Measurements from ENCODE around the gene NME7.
"Not testable (repeated sequence)": the region's sequence is repeated elsewhere in the genome, so short reads cannot be mapped to it uniquely, and the experiment has no call there.

The NME7 gene

DNA sequence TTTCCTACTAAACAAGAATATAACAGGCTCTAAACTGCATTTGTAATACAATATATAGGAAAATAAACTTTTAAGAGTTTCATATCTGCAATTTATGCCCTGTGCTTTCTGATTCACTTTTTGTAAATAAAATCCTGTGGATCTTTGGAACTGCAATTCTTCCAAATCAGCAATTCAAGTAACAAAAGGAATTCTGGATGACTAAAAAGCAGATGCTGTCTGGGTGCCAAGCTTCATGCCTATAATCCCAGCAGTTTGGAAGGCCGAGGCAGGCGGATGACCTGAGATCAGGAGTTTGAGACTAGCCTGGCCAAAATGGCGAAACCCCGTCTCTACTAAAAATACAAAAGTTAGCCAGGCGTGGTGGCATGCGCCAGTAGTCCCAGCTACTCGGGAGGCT, 6.3 kb downstream of the NME7 start:
- no peak overlapping the region for H3K4me3 ChIP-seq (ENCODE audit: low read depth, low read length)
- TF ChIP-seq, protein P1, sequence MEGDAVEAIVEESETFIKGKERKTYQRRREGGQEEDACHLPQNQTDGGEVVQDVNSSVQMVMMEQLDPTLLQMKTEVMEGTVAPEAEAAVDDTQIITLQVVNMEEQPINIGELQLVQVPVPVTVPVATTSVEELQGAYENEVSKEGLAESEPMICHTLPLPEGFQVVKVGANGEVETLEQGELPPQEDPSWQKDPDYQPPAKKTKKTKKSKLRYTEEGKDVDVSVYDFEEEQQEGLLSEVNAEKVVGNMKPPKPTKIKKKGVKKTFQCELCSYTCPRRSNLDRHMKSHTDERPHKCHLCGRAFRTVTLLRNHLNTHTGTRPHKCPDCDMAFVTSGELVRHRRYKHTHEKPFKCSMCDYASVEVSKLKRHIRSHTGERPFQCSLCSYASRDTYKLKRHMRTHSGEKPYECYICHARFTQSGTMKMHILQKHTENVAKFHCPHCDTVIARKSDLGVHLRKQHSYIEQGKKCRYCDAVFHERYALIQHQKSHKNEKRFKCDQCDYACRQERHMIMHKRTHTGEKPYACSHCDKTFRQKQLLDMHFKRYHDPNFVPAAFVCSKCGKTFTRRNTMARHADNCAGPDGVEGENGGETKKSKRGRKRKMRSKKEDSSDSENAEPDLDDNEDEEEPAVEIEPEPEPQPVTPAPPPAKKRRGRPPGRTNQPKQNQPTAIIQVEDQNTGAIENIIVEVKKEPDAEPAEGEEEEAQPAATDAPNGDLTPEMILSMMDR (IDR thresholded peaks at IDR 0.05; ENCODE audit: low read depth, low read length, missing control alignments), result no peak
- DNase-seq (ENCODE audit: low read depth), result no peak

- TF ChIP-seq, protein P1 (IDR thresholded peaks at IDR 0.05; ENCODE audit: low read depth, low read length, missing control alignments), result no peak
- no peak overlapping the region for H3K4me3 ChIP-seq (ENCODE audit: low read depth, low read length)
- DNase-seq (ENCODE audit: low read depth), result no peak
These were observed 7.2 kb downstream of the NME7 start for GRCh38 chr1:169360415-169360814.

DNA sequence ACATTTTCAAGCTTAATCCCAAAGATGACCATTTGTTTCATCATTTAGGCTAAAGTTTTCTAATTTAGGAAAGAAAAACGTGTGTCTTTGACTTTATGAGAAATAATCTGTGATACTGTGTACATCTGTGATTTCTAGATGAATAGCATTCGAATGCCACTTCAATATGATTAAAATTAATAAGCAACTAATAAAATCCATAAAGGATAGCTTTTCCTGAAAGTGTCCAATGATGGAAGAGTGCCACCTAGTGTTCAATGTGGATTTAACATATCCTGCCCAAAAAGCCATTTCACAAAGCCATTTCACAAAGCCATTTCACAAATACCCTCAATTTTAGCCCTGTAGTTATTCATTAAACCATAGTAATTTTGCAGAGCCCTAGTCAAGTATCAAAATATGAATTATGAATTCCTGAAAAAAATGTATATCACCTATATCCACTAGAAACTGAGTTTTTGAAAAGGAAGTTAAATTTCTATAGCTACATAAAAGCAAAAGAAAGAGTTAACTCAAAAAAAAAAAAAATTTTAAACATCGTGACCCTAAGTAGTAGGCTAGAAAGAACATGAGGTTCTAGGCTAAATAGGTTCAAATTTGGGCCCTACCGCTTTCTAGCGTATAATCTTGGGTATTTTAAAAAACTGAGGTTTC, 19.1 kb downstream of the NME7 start:
- TF ChIP-seq, protein P1 (IDR thresholded peaks at IDR 0.05; ENCODE audit: low read depth, low read length, missing control alignments), result peak; percentile 60
- no peak overlapping the region for H3K4me3 ChIP-seq (ENCODE audit: low read depth, low read length)
- peak; percentile 19 for DNase-seq (ENCODE audit: low read depth)

GRCh38 chr1:169347688-169348382, 19.8 kb downstream of the NME7 start:
- TF ChIP-seq, protein P1 (IDR thresholded peaks at IDR 0.05; ENCODE audit: low read depth, low read length, missing control alignments), result no peak
- no peak overlapping the region for H3K4me3 ChIP-seq (ENCODE audit: low read depth, low read length)
- DNase-seq (ENCODE audit: low read depth), result no peak

GRCh38 chr1:169346036-169346589, 21.5 kb downstream of the NME7 start:
- DNase-seq (ENCODE audit: low read depth), result no peak
- TF ChIP-seq, protein P1 (IDR thresholded peaks at IDR 0.05; ENCODE audit: low read depth, low read length, missing control alignments), result no peak
- H3K4me3 ChIP-seq (ENCODE audit: low read depth, low read length), result no peak overlapping the region

DNA sequence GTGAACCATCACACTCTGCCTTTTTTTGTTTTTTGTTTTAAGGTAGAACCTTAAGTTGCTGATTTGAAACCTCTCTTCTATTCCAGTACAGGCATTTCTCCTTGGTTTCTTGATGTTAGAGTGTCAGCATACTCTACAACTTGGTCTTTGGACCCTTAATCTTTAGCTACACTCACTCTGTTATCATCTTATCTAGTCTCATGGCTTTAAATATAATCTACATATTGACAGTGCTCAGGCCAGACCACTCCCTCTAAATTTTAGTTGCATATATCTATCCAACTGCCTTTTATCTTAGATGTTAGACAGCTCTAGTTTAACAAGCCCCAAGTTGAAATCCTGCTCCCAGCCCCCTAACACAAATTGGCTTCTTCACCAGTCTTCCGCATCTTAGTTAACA, 22.1 kb downstream of the NME7 start:
- TF ChIP-seq, protein P1 (IDR thresholded peaks at IDR 0.05; ENCODE audit: low read depth, low read length, missing control alignments), result no peak
- H3K4me3 ChIP-seq (ENCODE audit: low read depth, low read length), result no peak overlapping the region
- DNase-seq (ENCODE audit: low read depth), result no peak

GRCh38 chr1:169342096-169342495, 25.5 kb downstream of the NME7 start:
- H3K4me3 ChIP-seq (ENCODE audit: low read depth, low read length); DNase-seq (ENCODE audit: low read depth): not testable (repeated sequence)
